ENCODE results near the gene NMD3. TPM values are rescaled to one million over a fixed set of nuclear protein-coding genes. Genes with fewer than 3 reads are reported as not detected.

The NMD3 gene
- total RNA-seq, 1 donor from 2014 or later, result 87.3 TPM

GRCh38 chr3:161284989-161285388, 63.9 kb downstream of the NMD3 start:
- Histone ChIP-seq H3K27ac (ENCODE audit: low read depth, low read length) (no peak overlapping the region), H3K4me1 (ENCODE audit: insufficient read depth, low read length) (no peaks in the 10 kb centered on the region), H3K9ac (ENCODE audit: low read length) (no peak overlapping the region), H3K36me3 (ENCODE audit: insufficient read depth, low read length) (no peaks in the 10 kb centered on the region), H4K20me1 (ENCODE audit: insufficient read depth, low read length) (no peaks in the 10 kb centered on the region), H3K27me3 (ENCODE audit: insufficient read depth, low read length) (no peaks in the 10 kb centered on the region), H3K9me3 (ENCODE audit: insufficient read depth, low read depth, low read length) (no peaks in the 10 kb centered on the region), H3K79me2 (ENCODE audit: insufficient read depth, low read length) (no peaks in the 10 kb centered on the region), H3K4me3 (ENCODE audit: insufficient read depth, low read depth, low read length) (no peak overlapping the region), H3K4me2 (ENCODE audit: low read length) (no peak overlapping the region), H2AFZ (ENCODE audit: low read depth, low read length) (no peak overlapping the region)
- no peak for FAIRE-seq
- Mint-ChIP-seq H3K9me3 (ENCODE audit: unreplicated experiment) (peaks cover 16% of the 10 kb centered on the region), H3K27me3 (ENCODE audit: low read depth, unreplicated experiment) (no peaks in the 10 kb centered on the region), H3K4me1 (ENCODE audit: low read depth, unreplicated experiment) (no peaks in the 10 kb centered on the region), H3K36me3 (ENCODE audit: low read depth, unreplicated experiment) (no peaks in the 10 kb centered on the region), H3K27ac (ENCODE audit: unreplicated experiment) (no peak overlapping the region), H3K4me3 (ENCODE audit: unreplicated experiment) (no peak overlapping the region)
- no peak for DNase-seq (ENCODE audit: low read depth)
- TF ChIP-seq CTCF (IDR thresholded peaks at IDR 0.05; ENCODE audit: insufficient read depth, low read depth, low read length) (no peak), EZH2 (IDR thresholded peaks at IDR 0.05; ENCODE audit: insufficient read depth, low read length) (no peak)

- Mint-ChIP-seq H3K4me1 (ENCODE audit: low read depth, unreplicated experiment) (no peaks in the 10 kb centered on the region), H3K36me3 (ENCODE audit: low read depth, unreplicated experiment) (no peaks in the 10 kb centered on the region), H3K27me3 (ENCODE audit: low read depth, unreplicated experiment) (no peaks in the 10 kb centered on the region), H3K4me3 (ENCODE audit: unreplicated experiment) (no peak overlapping the region), H3K27ac (ENCODE audit: unreplicated experiment) (no peak overlapping the region), H3K9me3 (ENCODE audit: unreplicated experiment) (peaks cover 5% of the 10 kb centered on the region)
- no peak for TF ChIP-seq CTCF (IDR thresholded peaks at IDR 0.05; ENCODE audit: insufficient read depth, low read depth, low read length)
- Histone ChIP-seq H2AFZ (ENCODE audit: low read depth, low read length) (no peak overlapping the region), H3K4me3 (ENCODE audit: insufficient read depth, low read depth, low read length) (no peak overlapping the region), H3K9ac (ENCODE audit: low read length) (no peak overlapping the region), H3K27me3 (ENCODE audit: insufficient read depth, low read length) (no peaks in the 10 kb centered on the region), H3K4me1 (ENCODE audit: insufficient read depth, low read length) (no peaks in the 10 kb centered on the region), H3K79me2 (ENCODE audit: insufficient read depth, low read length) (no peaks in the 10 kb centered on the region), H3K27ac (ENCODE audit: low read depth, low read length) (no peak overlapping the region), H3K4me2 (ENCODE audit: low read length) (no peak overlapping the region), H3K36me3 (ENCODE audit: insufficient read depth, low read length) (no peaks in the 10 kb centered on the region), H3K9me3 (ENCODE audit: insufficient read depth, low read depth, low read length) (no peaks in the 10 kb centered on the region), H4K20me1 (ENCODE audit: insufficient read depth, low read length) (no peaks in the 10 kb centered on the region)
- FAIRE-seq (no peak), DNase-seq (ENCODE audit: low read depth) (no peak)
These were observed 68.1 kb downstream of the NMD3 start for GRCh38 chr3:161289174-161289573.

- no peaks in the 10 kb centered on the region for H3K4me1 Mint-ChIP-seq (ENCODE audit: low read depth, unreplicated experiment)
- no peaks in the 10 kb centered on the region for H3K79me2 ChIP-seq (ENCODE audit: insufficient read depth, low read length)
These were observed 70.2 kb downstream of the NMD3 start for GRCh38 chr3:161291191-161291901.

More at GRCh38 chr3:161291191-161291901, 70.2 kb downstream of the NMD3 start:
- no peak for DNase-seq (ENCODE audit: low read depth)
- Histone ChIP-seq H2AFZ (ENCODE audit: low read depth, low read length) (no peak overlapping the region), H3K27me3 (ENCODE audit: insufficient read depth, low read length) (no peaks in the 10 kb centered on the region), H3K4me3 (ENCODE audit: insufficient read depth, low read depth, low read length) (no peak overlapping the region), H3K36me3 (ENCODE audit: insufficient read depth, low read length) (no peaks in the 10 kb centered on the region), H4K20me1 (ENCODE audit: insufficient read depth, low read length) (no peaks in the 10 kb centered on the region), H3K4me2 (ENCODE audit: low read length) (no peak overlapping the region), H3K9me3 (ENCODE audit: insufficient read depth, low read depth, low read length) (no peaks in the 10 kb centered on the region), H3K27ac (ENCODE audit: low read depth, low read length) (no peak overlapping the region), H3K9ac (ENCODE audit: low read length) (no peak overlapping the region), H3K4me1 (ENCODE audit: insufficient read depth, low read length) (no peaks in the 10 kb centered on the region)
- TF ChIP-seq CTCF (IDR thresholded peaks at IDR 0.05; ENCODE audit: insufficient read depth, low read depth, low read length), result no peak
- TF ChIP-seq EZH2 (IDR thresholded peaks at IDR 0.05; ENCODE audit: insufficient read depth, low read length), result no peak
- no peak overlapping the region for H3K4me3 Mint-ChIP-seq (ENCODE audit: unreplicated experiment)
- no peaks in the 10 kb centered on the region for H3K36me3 Mint-ChIP-seq (ENCODE audit: low read depth, unreplicated experiment)
- H3K9me3 Mint-ChIP-seq (ENCODE audit: unreplicated experiment), result peaks cover 2% of the 10 kb centered on the region
- no peak overlapping the region for H3K27ac Mint-ChIP-seq (ENCODE audit: unreplicated experiment)
- H3K27me3 Mint-ChIP-seq (ENCODE audit: low read depth, unreplicated experiment), result no peaks in the 10 kb centered on the region
- FAIRE-seq, result no peak
